ENCODE measurements around the gene RBFOX2. TPM values are rescaled to one million over a fixed set of nuclear protein-coding genes. Genes with fewer than 3 reads are reported as not detected.

The RBFOX2 gene
- total and polyA plus RNA-seq, 2 experiments from 2014 or later: 88.8 to 131 TPM

- Mint-ChIP-seq H3K27me3 (ENCODE audit: insufficient read depth, low read depth, poor library complexity) (peaks cover 7% of the 10 kb centered on the region), H3K4me3 (no peak overlapping the region), H3K36me3 (ENCODE audit: low read depth) (no peaks in the 10 kb centered on the region), H3K9me3 (no peaks in the 10 kb centered on the region), H3K27ac (no peak overlapping the region), H3K4me1 (peaks cover 6% of the 10 kb centered on the region; the same call in 2 of the 3 replicates)
- Histone ChIP-seq H2AFZ (no peak overlapping the region), H3K27ac (ENCODE audit: low read depth) (no peak overlapping the region), H3K79me2 (replicated peaks; ENCODE audit: insufficient read depth) (no peaks in the 10 kb centered on the region), H3F3A (replicated peaks; ENCODE audit: low read depth) (no peaks in the 10 kb centered on the region), H4K20me1 (replicated peaks; ENCODE audit: insufficient read depth) (no peaks in the 10 kb centered on the region), H3K36me3 (ENCODE audit: insufficient read depth) (no peaks in the 10 kb centered on the region; the same call in 1 of the 2 replicates), H3K4me3 (no peak overlapping the region), H3K4me2 (no peak overlapping the region), H3K4me1 (ENCODE audit: insufficient read depth) (no peaks in the 10 kb centered on the region), H3K9me2 (ENCODE audit: insufficient read depth) (no peaks in the 10 kb centered on the region), H3K27me3 (ENCODE audit: insufficient read depth) (0 out of 2 replicates have a peak, but pooled peaks cover 2% of the 10 kb centered on the region)
- no peak for ATAC-seq
- TF ChIP-seq JUNB (IDR thresholded peaks at IDR 0.05; ENCODE audit: unreplicated experiment) (no peak), ZNF462 (CRISPR knock-in tag; IDR thresholded peaks at IDR 0.05) (no peak), CTCF (conservative IDR thresholded peaks at IDR 0.05; ENCODE audit: low read depth in 2 of 2) (no peak), ZNF114 (CRISPR knock-in tag; IDR thresholded peaks at IDR 0.05) (no peak), EZH2 (IDR thresholded peaks at IDR 0.05; ENCODE audit: low read depth, unreplicated experiment) (no peak), NANOG (IDR thresholded peaks at IDR 0.05; ENCODE audit: borderline replicate concordance) (no peak), EZH2phosphoT487 (IDR thresholded peaks at IDR 0.05; ENCODE audit: unreplicated experiment) (no peak), REST (IDR thresholded peaks at IDR 0.05; ENCODE audit: unreplicated experiment) (no peak), STAT1 (IDR thresholded peaks at IDR 0.05; ENCODE audit: unreplicated experiment) (no peak), ZNF331 (CRISPR knock-in tag; IDR thresholded peaks at IDR 0.05; ENCODE audit: low read depth) (no peak), CREB1 (CRISPR knock-in tag; IDR thresholded peaks at IDR 0.05; ENCODE audit: low read depth) (no peak), POLR2AphosphoS5 (IDR thresholded peaks at IDR 0.05; ENCODE audit: low read depth) (no peak), ETS1 (IDR thresholded peaks at IDR 0.05) (no peak)
- no peak for DNase-seq (ENCODE audit: low spot score)
Observed at GRCh38 chr22:36064358-36064757, 35.7 kb upstream of the RBFOX2 start.

All from GM23338 (cell line).